Measurements from ENCODE around the gene SPRYD4.

SPRYD4 gene

GRCh38 chr12:56521590-56522371 is 53.4 kb downstream of the SPRYD4 start, which contains the start of gene RBMS2:
TSS of gene RBMS2 (plus strand) at chr12:56521820. CDS start at chr12:56522024, 204 bp downstream.
- Histone ChIP-seq H3K9ac (ENCODE audit: insufficient read length, low read depth) (peak within 1 kb of the TSS; percentile 78), H3K36me3 (ENCODE audit: insufficient read depth, insufficient read length, low read length) (no peaks in the 10 kb centered on the region), H3K4me1 (ENCODE audit: insufficient read depth, insufficient read length) (no peaks in the 10 kb centered on the region), H3K9me3 (ENCODE audit: insufficient read depth, low read length) (no peaks in the 10 kb centered on the region), H3K4me3 (ENCODE audit: insufficient read length, low read depth) (peak within 1 kb of the TSS; percentile 33), H3K27me3 (ENCODE audit: insufficient read depth, insufficient read length) (no peaks in the 10 kb centered on the region)
- peak; percentile 90 for DNase-seq (ENCODE audit: low read depth, low spot score)
- no peak for TF ChIP-seq SUZ12 (IDR thresholded peaks at IDR 0.05; ENCODE audit: extremely low read depth, insufficient read depth, insufficient read length)
- TF ChIP-seq YY1 (IDR thresholded peaks at IDR 0.05; ENCODE audit: insufficient read depth, insufficient read length): no peak
- TF ChIP-seq ZNF274 (IDR thresholded peaks at IDR 0.05; ENCODE audit: low read depth, low read length): no peak

GRCh38 chr12:56522411-56523193 is 54.2 kb downstream of the SPRYD4 start:
- no peak for DNase-seq (ENCODE audit: low read depth, low spot score)

GRCh38 chr12:56528846-56529245 is 60.5 kb downstream of the SPRYD4 start:
- TF ChIP-seq SUZ12 (IDR thresholded peaks at IDR 0.05; ENCODE audit: extremely low read depth, insufficient read depth, insufficient read length) (no peak), YY1 (IDR thresholded peaks at IDR 0.05; ENCODE audit: insufficient read depth, insufficient read length) (no peak), ZNF274 (IDR thresholded peaks at IDR 0.05; ENCODE audit: low read depth, low read length) (no peak)
- Histone ChIP-seq H3K9ac (ENCODE audit: insufficient read length, low read depth) (no peak overlapping the region), H3K9me3 (ENCODE audit: insufficient read depth, low read length) (no peaks in the 10 kb centered on the region), H3K36me3 (ENCODE audit: insufficient read depth, insufficient read length, low read length) (peaks cover 17% of the 10 kb centered on the region), H3K27me3 (ENCODE audit: insufficient read depth, insufficient read length) (no peaks in the 10 kb centered on the region), H3K4me1 (ENCODE audit: insufficient read depth, insufficient read length) (no peaks in the 10 kb centered on the region), H3K4me3 (ENCODE audit: insufficient read length, low read depth) (no peak overlapping the region)
- no peak for DNase-seq (ENCODE audit: low read depth, low spot score)

More at GRCh38 chr12:56522411-56523193, 54.2 kb downstream of the SPRYD4 start:
- Histone ChIP-seq H3K9ac (ENCODE audit: insufficient read length, low read depth) (peak overlapping the region; percentile 78), H3K27me3 (ENCODE audit: insufficient read depth, insufficient read length) (no peaks in the 10 kb centered on the region), H3K4me3 (ENCODE audit: insufficient read length, low read depth) (peak overlapping the region; percentile 33), H3K9me3 (ENCODE audit: insufficient read depth, low read length) (no peaks in the 10 kb centered on the region), H3K4me1 (ENCODE audit: insufficient read depth, insufficient read length) (no peaks in the 10 kb centered on the region), H3K36me3 (ENCODE audit: insufficient read depth, insufficient read length, low read length) (no peaks in the 10 kb centered on the region)
- TF ChIP-seq YY1 (IDR thresholded peaks at IDR 0.05; ENCODE audit: insufficient read depth, insufficient read length) (no peak), ZNF274 (IDR thresholded peaks at IDR 0.05; ENCODE audit: low read depth, low read length) (no peak), SUZ12 (IDR thresholded peaks at IDR 0.05; ENCODE audit: extremely low read depth, insufficient read depth, insufficient read length) (no peak)

Measured in NT2/D1 (cell line).